HG03097 (cell line): ENCODE data around the gene ABAT.

ENCODE experiments used
- ATAC-seq: cut with Tn5 transposase; IDR thresholded peaks from one replicate; pipeline ENCODE4 v1.9.1; 2021; ENCODE audit not compliant: unreplicated experiment, low FRiP score

The ABAT gene

GRCh38 chr16:8714807-8715206, 40.4 kb downstream of the ABAT start:
- ATAC-seq, result no peak

GRCh38 chr16:8716052-8716451, 41.6 kb downstream of the ABAT start:
- ATAC-seq, result no peak

- ATAC-seq, result no peak
Observed at GRCh38 chr16:8716592-8716991, 42.2 kb downstream of the ABAT start.

GRCh38 chr16:8717469-8717868, 43.1 kb downstream of the ABAT start:
- no peak for ATAC-seq

GRCh38 chr16:8717892-8718415, 43.5 kb downstream of the ABAT start:
- ATAC-seq, result no peak

GRCh38 chr16:8718851-8719680, 44.6 kb downstream of the ABAT start:
- no peak for ATAC-seq

- ATAC-seq, result no peak
Observed at GRCh38 chr16:8720080-8720966, 45.9 kb downstream of the ABAT start.

- no peak for ATAC-seq
Observed at GRCh38 chr16:8720967-8721308, 46.5 kb downstream of the ABAT start.

- no peak for ATAC-seq
Observed at GRCh38 chr16:8721336-8722024, 47.1 kb downstream of the ABAT start.

- ATAC-seq, result no peak
Observed at GRCh38 chr16:8722025-8722348, 47.6 kb downstream of the ABAT start.

GRCh38 chr16:8725513-8726178, 51.2 kb downstream of the ABAT start:
- ATAC-seq, result no peak

GRCh38 chr16:8727131-8727806, 52.9 kb downstream of the ABAT start:
- ATAC-seq, result no peak

- ATAC-seq, result no peak
Observed at GRCh38 chr16:8727857-8728618, 53.6 kb downstream of the ABAT start.

GRCh38 chr16:8729779-8730334, 55.4 kb downstream of the ABAT start:
- ATAC-seq, result no peak

- no peak for ATAC-seq
Observed at GRCh38 chr16:8730335-8730915, 56.0 kb downstream of the ABAT start.

- no peak for ATAC-seq
Observed at GRCh38 chr16:8733849-8734540, 59.6 kb downstream of the ABAT start.

GRCh38 chr16:8735574-8735973, 61.2 kb downstream of the ABAT start:
- no peak for ATAC-seq

- no peak for ATAC-seq
Observed at GRCh38 chr16:8736123-8736668, 61.8 kb downstream of the ABAT start.
